SU-DHL-6 (cell line): ENCODE results near the gene NMT2.

Experiments used
- H2AFZ ChIP-seq: fragments of 200-600 bp; sonication (generic); 2 replicates; pipeline ENCODE4 v1.6.1; 2014; ENCODE audit warnings: low read depth, mild to moderate bottlenecking, moderate library complexity, mixed read lengths, antibody characterized with exemption, low read length; ENCODE audit not compliant: severe bottlenecking
- H3F3A ChIP-seq: fragments of 200-600 bp; shearing (Covaris generic); 2 replicates; pipeline ENCODE4 v1.6.0; 2016; ENCODE audit warnings: antibody characterized with exemption, mild to moderate bottlenecking; ENCODE audit not compliant: insufficient read depth
- H3K27ac ChIP-seq: fragments of 200-600 bp; sonication (generic); 2 replicates; pipeline ENCODE4 v1.5.1; 2016; ENCODE audit warnings: low read depth, mild to moderate bottlenecking, low read length, moderate library complexity, mixed read lengths
- H3K27me3 ChIP-seq: fragments of 200-600 bp; sonication (generic), shearing (Covaris generic); 2 replicates; pipeline ENCODE4 v1.6.0; 2014; ENCODE audit warnings: mild to moderate bottlenecking, low read length
- H3K36me3 ChIP-seq: fragments of 200-600 bp; sonication (generic); 2 replicates; pipeline ENCODE4 v1.6.1; 2014; ENCODE audit warnings: mild to moderate bottlenecking, low read length, mixed read lengths
- H3K4me2 ChIP-seq: fragments of 300-600, 200-600 bp; shearing (Covaris generic), sonication (generic); 2 replicates; pipeline ENCODE4 v1.6.0; 2014; ENCODE audit warnings: low read length, low read depth, mild to moderate bottlenecking; ENCODE audit not compliant: poor library complexity, severe bottlenecking
- H3K4me3 ChIP-seq: fragments of 200-600 bp; sonication (generic); 2 replicates; pipeline ENCODE4 v1.5.1; 2014; ENCODE audit warnings: antibody characterized with exemption, low read length, mild to moderate bottlenecking, mixed read lengths; ENCODE audit not compliant: insufficient read depth, poor library complexity, severe bottlenecking
- H3K79me2 ChIP-seq: fragments of 200-600 bp; sonication (generic); 2 replicates; pipeline ENCODE4 v1.6.1; 2014; ENCODE audit warnings: mild to moderate bottlenecking, low read length, moderate library complexity; ENCODE audit not compliant: insufficient read depth
- H3K9ac ChIP-seq: fragments of 200-600 bp; sonication (generic); 2 replicates; pipeline ENCODE4 v1.7.0; 2014; ENCODE audit warnings: mild to moderate bottlenecking, low read length
- H3K9me2 ChIP-seq: fragments of 200-600 bp; sonication (generic); replicated peaks from 2 replicates; pipeline ENCODE4 v1.6.1; 2014; ENCODE audit warnings: low read length; ENCODE audit not compliant: insufficient read depth
- H3K9me3 ChIP-seq: fragments of 200-600 bp; sonication (generic); 2 replicates; pipeline ENCODE4 v1.6.1; 2014; ENCODE audit warnings: low read length, mixed read lengths; ENCODE audit not compliant: insufficient read depth
- H4K20me1 ChIP-seq: fragments of 200-600 bp; sonication (generic); 2 replicates; pipeline ENCODE4 v1.6.1; 2014; ENCODE audit warnings: low read depth, mild to moderate bottlenecking, antibody characterized with exemption, low read length, moderate library complexity, mixed read lengths
- CTCF ChIP-seq: fragments of 200-600 bp; sonication (generic); IDR thresholded peaks from one replicate; pipeline ENCODE4 v1.5.1; 2017; ENCODE audit warnings: antibody characterized with exemption, mild to moderate bottlenecking, low read length, moderate library complexity; ENCODE audit not compliant: insufficient read depth, poor library complexity, severe bottlenecking
- EZH2phosphoT487 ChIP-seq: fragments of 200-600 bp; sonication (generic), shearing (Covaris generic); conservative IDR thresholded peaks from 2 replicates; pipeline ENCODE4 v1.6.1; 2018; ENCODE audit warnings: mild to moderate bottlenecking, antibody characterized with exemption, low read length, moderate library complexity, mixed read lengths

Gene NMT2

GRCh38 chr10:15146366-15146765, 22.1 kb downstream of the NMT2 start:
- no peak overlapping the region for H2AFZ ChIP-seq
- H3F3A ChIP-seq, result no peaks in the 10 kb centered on the region
- no peak overlapping the region for H3K4me2 ChIP-seq
- H3K27me3 ChIP-seq, result no peaks in the 10 kb centered on the region
- H3K9me2 ChIP-seq, result no peaks in the 10 kb centered on the region
- TF ChIP-seq CTCF (no peak), EZH2phosphoT487 (no peak)
- no peak overlapping the region for H3K4me3 ChIP-seq
- no peaks in the 10 kb centered on the region for H3K9me3 ChIP-seq
- no peaks in the 10 kb centered on the region for H4K20me1 ChIP-seq
- no peak overlapping the region for H3K9ac ChIP-seq
- no peaks in the 10 kb centered on the region for H3K36me3 ChIP-seq
- no peak overlapping the region for H3K27ac ChIP-seq
- no peaks in the 10 kb centered on the region for H3K79me2 ChIP-seq

GRCh38 chr10:15144788-15145187, 23.7 kb downstream of the NMT2 start:
- H3K4me2 ChIP-seq, result no peak overlapping the region
- no peak overlapping the region for H2AFZ ChIP-seq
- H3K27me3 ChIP-seq, result no peaks in the 10 kb centered on the region
- no peaks in the 10 kb centered on the region for H4K20me1 ChIP-seq
- H3K9me3 ChIP-seq, result no peaks in the 10 kb centered on the region
- no peak overlapping the region for H3K27ac ChIP-seq
- TF ChIP-seq CTCF (no peak), EZH2phosphoT487 (no peak)
- no peaks in the 10 kb centered on the region for H3F3A ChIP-seq
- no peak overlapping the region for H3K9ac ChIP-seq
- H3K4me3 ChIP-seq, result no peak overlapping the region
- no peaks in the 10 kb centered on the region for H3K9me2 ChIP-seq
- H3K79me2 ChIP-seq, result no peaks in the 10 kb centered on the region
- H3K36me3 ChIP-seq, result no peaks in the 10 kb centered on the region

- no peak overlapping the region for H3K4me2 ChIP-seq
- no peaks in the 10 kb centered on the region for H3F3A ChIP-seq
- no peaks in the 10 kb centered on the region for H3K79me2 ChIP-seq
- no peak overlapping the region for H3K9ac ChIP-seq
- H4K20me1 ChIP-seq, result no peaks in the 10 kb centered on the region
- H3K9me2 ChIP-seq, result no peaks in the 10 kb centered on the region
- H3K36me3 ChIP-seq, result no peaks in the 10 kb centered on the region
- no peaks in the 10 kb centered on the region for H3K9me3 ChIP-seq
- no peak overlapping the region for H2AFZ ChIP-seq
- TF ChIP-seq CTCF (no peak), EZH2phosphoT487 (no peak)
- H3K27ac ChIP-seq, result no peak overlapping the region
- no peak overlapping the region for H3K4me3 ChIP-seq
- no peaks in the 10 kb centered on the region for H3K27me3 ChIP-seq
These were observed 27.1 kb downstream of the NMT2 start for GRCh38 chr10:15141136-15142054.
